ENCODE data around the gene LRP8. TPM values are rescaled to one million over a fixed set of nuclear protein-coding genes. Genes with fewer than 3 reads are reported as not detected.

LRP8 gene
- total and polyA plus RNA-seq, 9 of the 15 experiments (the other 6 are each of a cell fraction or from before 2014, with no cell fraction given) = 7.1 to 56.1 (median 31.3) TPM

DNA sequence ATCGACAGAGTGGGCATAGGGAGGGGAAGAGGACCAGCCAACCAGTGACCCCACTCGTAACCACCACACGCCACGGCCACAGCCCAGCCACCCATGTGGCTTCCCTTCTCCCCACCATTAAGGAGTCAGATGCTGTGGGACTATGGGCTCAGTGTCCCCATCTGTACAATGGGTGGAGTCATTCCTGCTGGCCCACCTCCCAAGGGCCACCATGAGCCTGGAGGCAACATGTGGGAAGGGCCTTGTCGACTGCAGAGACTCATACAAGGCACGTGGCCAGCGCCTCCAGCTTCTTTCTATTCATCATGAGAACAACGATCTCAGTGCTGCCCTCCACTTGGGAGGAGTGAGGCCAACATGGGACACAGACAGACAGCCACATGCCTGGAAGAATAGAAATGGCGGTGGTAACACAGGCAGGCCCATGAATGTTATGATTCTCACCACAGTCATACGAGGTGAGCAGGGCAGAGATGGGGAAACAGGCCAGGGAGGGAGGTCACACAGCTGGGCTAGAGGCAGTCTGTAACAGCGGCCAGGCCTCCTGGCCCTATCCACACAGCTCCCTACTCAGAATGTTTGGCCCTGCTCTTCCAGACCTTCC is 16.1 kb downstream of the LRP8 start:
- 83% methylated on average over 11 of the region's 11 CpGs for WGBS (ENCODE audit: insufficient coverage, low coverage, missing lambda C conversion rate)
- in situ Hi-C loops (cut with MboI) = no loop called here
- Histone ChIP-seq H3K36me3 (ENCODE audit: control insufficient read depth, insufficient read depth, low read length) (peaks cover 70% of the 10 kb centered on the region; the same call in 2 of the 3 replicates), H3K9ac (ENCODE audit: insufficient read depth in 1 of 2, low read depth in 2 of 2, low read length in 2 of 2) (peak overlapping the region in 1 of 2 experiments; percentile 77; a peak in 1 of 4 replicates), H3K27ac (ENCODE audit: extremely low read depth, low read depth, low read length) (no peak overlapping the region), H3K9me3 (replicated peaks; ENCODE audit: control insufficient read depth, insufficient read depth, low read depth, low read length) (no peaks in the 10 kb centered on the region), H4K20me1 (replicated peaks; ENCODE audit: control insufficient read depth, insufficient read depth, low read length) (peaks cover 20% of the 10 kb centered on the region), H3K27me3 (ENCODE audit: control insufficient read depth in 2 of 2, insufficient read depth in 2 of 2, low read length in 2 of 2) (no peaks in the 10 kb centered on the region), H3K4me3 (no peak overlapping the region), H3K4me2 (ENCODE audit: insufficient read depth, low read length) (no peak overlapping the region), H3K79me2 (ENCODE audit: control insufficient read depth, insufficient read depth, low read length) (peaks cover 4% of the 10 kb centered on the region; the same call in 2 of the 3 replicates), H3K4me1 (replicated peaks in 1 of 2; ENCODE audit: control insufficient read depth in 2 of 2, insufficient read depth in 2 of 2, low read length in 2 of 2) (peaks cover 0 to 22% of the 10 kb centered on the region in 2 experiments; a peak in 4 of 5 replicates), H3K9me1 (ENCODE audit: control insufficient read depth, insufficient read depth, low read length) (no peaks in the 10 kb centered on the region), H2AFZ (ENCODE audit: low read depth, low read length) (no peak overlapping the region)
- CTCF ChIA-PET (ENCODE audit: low intra/inter-chr PET ratio) = no interaction called here
- TF ChIP-seq CBX2 (IDR thresholded peaks at IDR 0.05; ENCODE audit: insufficient read depth, low read length, poor library complexity, severe bottlenecking) (no peak), RBM25 (IDR thresholded peaks at IDR 0.05; ENCODE audit: low read depth, low read length, severe bottlenecking) (peak; percentile 51), ZNF79 (CRISPR knock-in tag; IDR thresholded peaks at IDR 0.05; ENCODE audit: low read depth) (no peak), BCOR (IDR thresholded peaks at IDR 0.05) (peak; percentile 64), MTA3 (IDR thresholded peaks at IDR 0.05; ENCODE audit: borderline replicate concordance) (no peak), TAF15 (IDR thresholded peaks at IDR 0.05; ENCODE audit: low read depth, low read length) (no peak), SMC3 (conservative IDR thresholded peaks at IDR 0.05; ENCODE audit: insufficient read depth, low read depth, low read length) (no peak), NFE2L1 (tag; IDR thresholded peaks at IDR 0.05; ENCODE audit: borderline replicate concordance, low read depth) (no peak)
- TF ChIP-seq, protein P1, sequence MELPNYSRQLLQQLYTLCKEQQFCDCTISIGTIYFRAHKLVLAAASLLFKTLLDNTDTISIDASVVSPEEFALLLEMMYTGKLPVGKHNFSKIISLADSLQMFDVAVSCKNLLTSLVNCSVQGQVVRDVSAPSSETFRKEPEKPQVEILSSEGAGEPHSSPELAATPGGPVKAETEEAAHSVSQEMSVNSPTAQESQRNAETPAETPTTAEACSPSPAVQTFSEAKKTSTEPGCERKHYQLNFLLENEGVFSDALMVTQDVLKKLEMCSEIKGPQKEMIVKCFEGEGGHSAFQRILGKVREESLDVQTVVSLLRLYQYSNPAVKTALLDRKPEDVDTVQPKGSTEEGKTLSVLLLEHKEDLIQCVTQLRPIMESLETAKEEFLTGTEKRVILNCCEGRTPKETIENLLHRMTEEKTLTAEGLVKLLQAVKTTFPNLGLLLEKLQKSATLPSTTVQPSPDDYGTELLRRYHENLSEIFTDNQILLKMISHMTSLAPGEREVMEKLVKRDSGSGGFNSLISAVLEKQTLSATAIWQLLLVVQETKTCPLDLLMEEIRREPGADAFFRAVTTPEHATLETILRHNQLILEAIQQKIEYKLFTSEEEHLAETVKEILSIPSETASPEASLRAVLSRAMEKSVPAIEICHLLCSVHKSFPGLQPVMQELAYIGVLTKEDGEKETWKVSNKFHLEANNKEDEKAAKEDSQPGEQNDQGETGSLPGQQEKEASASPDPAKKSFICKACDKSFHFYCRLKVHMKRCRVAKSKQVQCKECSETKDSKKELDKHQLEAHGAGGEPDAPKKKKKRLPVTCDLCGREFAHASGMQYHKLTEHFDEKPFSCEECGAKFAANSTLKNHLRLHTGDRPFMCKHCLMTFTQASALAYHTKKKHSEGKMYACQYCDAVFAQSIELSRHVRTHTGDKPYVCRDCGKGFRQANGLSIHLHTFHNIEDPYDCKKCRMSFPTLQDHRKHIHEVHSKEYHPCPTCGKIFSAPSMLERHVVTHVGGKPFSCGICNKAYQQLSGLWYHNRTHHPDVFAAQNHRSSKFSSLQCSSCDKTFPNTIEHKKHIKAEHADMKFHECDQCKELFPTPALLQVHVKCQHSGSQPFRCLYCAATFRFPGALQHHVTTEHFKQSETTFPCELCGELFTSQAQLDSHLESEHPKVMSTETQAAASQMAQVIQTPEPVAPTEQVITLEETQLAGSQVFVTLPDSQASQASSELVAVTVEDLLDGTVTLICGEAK (IDR thresholded peaks at IDR 0.05) = no peak
- TF ChIP-seq, protein P1 (CRISPR knock-in tag; IDR thresholded peaks at IDR 0.05) = no peak
- intact Hi-C loops (cut with micrococcal nuclease) = no loop called here
- POLR2A ChIA-PET = interaction anchor here (0.7 to 2.4 kb wide), 5 partner anchors 12 to 15 kb away, joined by 3 to 9 read pairs (median 4); no protein-coding TSS in a partner anchor
- FAIRE-seq (peak; percentile 11), ATAC-seq (no peak), DNase-seq (ENCODE audit: extremely low read depth in 1 of 4, low spot score in 3 of 4) (no peak)
- BruUV-seq (replicated peaks) = no TSS peak

Data from K562 (cell line).